NCI-H526 treated with DMSO at 0.1 percent for 48 hours (cell line): Measurements from ENCODE around the gene IRF6.

ENCODE experiments used
- DNase-seq: peaks from one replicate; lab custom pipeline; 2025; lab: John Stamatoyannopoulos, UW

Gene IRF6

GRCh38 chr1:209790286-209791193 lies 15.4 kb downstream of the IRF6 start:
- DNase-seq = no peak

GRCh38 chr1:209789245-209789644 lies 16.7 kb downstream of the IRF6 start:
- no peak for DNase-seq

- no peak for DNase-seq
Measured at GRCh38 chr1:209787551-209787950, 18.4 kb downstream of the IRF6 start.

DNA sequence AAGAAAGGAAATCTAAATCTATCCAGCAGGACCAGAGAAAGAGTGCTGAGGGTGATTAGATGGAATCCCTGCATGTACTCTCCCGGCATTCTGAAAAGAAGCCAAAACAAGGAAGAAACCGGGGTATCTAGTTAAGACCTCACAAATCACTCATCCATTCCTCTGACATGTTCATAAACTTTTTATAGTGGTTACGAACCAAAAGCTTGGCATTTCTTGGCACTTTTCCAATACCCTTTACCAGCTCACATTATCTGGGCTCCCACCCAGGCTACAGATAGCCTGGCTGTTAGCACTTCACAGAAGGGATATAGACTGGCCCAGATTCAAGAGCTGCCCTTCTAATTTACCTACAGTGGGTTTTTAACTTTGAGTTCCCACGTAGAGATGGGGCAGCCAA lies 19.8 kb downstream of the IRF6 start:
- DNase-seq = no peak

GRCh38 chr1:209785592-209785991 lies 20.4 kb downstream of the IRF6 start:
- DNase-seq = no peak

DNA sequence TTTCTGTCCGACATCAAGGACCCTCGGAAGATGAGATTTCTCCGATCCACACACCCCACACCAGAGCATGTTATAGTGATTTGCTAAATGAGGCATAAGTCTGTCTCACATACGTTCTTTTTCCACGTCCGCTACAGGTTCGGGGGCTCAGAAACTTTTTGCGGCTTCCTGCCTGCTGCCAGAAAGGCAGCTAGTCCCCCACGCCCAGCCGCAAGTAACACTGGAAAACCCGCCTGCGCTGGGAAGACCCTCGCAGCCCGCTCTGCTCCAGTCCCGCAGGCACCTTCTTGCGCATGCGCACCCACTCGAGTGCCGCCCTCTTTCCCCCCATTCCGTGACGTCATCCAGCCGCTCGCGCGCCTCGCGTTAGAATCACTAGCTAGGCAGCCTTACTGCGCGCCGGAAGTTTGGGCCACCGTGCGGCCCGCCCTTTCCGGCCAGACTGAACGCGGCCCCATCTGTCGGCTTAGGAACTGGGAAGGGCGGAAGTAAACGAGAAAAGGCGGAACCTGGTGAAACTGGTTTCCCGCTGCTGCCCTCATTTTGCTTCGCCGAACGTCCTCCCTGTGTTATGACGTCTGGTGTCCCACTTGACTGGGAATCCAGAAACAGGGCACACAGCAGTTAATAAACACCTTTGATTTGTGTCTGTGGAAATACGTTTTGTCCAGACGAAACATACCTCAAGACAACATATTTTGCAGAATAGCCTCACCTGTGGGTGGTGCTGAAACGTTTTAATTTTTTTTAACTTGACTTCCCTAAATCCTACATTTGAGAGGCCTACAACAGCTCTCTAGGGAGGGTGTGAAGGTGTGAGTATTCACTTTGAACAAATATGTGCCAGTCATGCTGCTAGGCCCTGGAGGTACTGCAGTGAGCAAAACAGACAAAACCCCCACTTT lies 21.4 kb downstream of the IRF6 start, which contains the start of gene C1orf74:
Gene C1orf74, minus strand, starts transcription at position 295 of the 905 bp plus-strand sequence. CDS start 925 bp downstream, outside the sequence.
- peak; percentile 84 for DNase-seq

- DNase-seq = no peak
Measured at GRCh38 chr1:209783386-209783785, 22.6 kb downstream of the IRF6 start.

GRCh38 chr1:209780268-209780667 lies 25.7 kb downstream of the IRF6 start:
- no peak for DNase-seq

GRCh38 chr1:209778102-209778501 lies 27.8 kb downstream of the IRF6 start:
- no peak for DNase-seq

DNA sequence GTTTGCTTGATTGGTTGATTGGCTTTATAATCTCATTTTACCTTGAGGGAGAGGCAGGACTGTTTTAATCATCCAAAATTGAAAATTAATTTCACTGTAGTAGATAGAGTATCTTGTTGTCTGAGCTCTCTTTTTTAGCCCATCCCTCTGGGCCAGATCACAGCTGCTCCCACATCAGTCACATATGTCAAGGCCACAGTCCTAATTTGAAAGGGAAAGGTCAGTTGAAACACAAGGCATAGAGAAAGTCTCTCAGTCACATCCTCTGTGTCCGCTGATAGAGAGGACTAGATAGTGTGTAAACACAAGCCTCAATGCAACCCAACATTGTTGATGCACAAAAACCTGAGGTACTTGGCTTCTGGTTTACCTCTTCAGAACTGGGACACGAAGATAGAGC lies 28.4 kb downstream of the IRF6 start:
- DNase-seq = no peak

DNA sequence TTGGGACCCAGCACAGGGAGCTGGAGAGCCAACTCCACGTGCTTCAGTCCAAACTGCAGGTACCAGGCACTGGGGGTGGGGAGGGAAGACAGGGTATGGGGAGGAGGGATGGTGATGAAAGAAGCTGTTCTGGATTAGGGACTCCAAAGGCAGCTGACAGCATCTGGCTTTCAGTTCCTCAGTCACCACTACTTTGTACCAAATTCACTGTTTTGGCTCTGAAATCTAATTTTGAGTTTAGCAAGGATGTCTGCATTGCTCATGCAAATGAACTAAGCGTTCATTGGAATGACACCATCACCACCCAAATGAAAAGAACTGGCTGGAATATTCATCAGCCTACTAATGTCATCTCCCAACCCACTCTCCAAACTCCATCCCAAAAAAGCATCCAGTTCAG lies 30.3 kb downstream of the IRF6 start:
- no peak for DNase-seq

DNA sequence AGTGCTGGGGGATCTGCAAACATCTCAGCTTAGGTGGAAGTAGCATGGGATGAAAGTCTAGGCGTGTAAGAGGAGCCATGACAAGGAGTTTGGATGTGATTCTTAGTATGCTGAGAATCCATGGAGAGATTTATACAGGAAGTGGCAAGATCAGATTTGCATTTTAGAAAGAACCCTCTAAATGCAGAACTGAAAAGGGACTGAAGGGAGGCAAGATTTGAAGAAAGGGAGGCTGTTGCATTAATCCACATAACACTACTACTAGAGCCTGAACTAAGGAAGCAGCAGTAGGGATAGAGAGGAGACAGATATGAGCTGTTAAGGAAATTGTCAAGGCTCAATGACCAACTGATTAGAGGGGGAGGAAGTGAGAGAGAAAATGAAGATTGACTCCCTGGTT lies 31.4 kb downstream of the IRF6 start:
- no peak for DNase-seq

- no peak for DNase-seq
Measured at GRCh38 chr1:209772126-209772525, 33.8 kb downstream of the IRF6 start.

GRCh38 chr1:209770636-209771415 lies 35.1 kb downstream of the IRF6 start:
- no peak for DNase-seq

DNA sequence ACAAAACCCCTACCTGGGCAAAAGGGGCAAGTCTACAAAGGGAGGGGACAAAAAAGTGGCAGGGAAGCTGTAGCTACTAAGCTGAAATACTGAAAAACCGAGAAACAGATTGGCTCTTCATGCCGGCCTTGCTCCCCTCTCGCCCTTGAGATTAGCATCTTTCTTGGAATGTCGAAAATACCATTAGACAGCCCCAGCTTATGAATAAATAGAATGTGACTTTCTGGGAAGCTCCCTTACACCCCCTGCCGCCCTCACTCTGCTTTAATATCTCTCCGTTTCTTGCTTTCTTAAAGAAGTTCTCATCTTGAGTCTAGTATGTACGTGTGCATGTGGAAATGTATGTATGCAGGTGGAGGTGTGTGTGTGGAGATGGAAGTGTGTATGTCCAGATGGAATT lies 36.0 kb downstream of the IRF6 start:
- no peak for DNase-seq

DNA sequence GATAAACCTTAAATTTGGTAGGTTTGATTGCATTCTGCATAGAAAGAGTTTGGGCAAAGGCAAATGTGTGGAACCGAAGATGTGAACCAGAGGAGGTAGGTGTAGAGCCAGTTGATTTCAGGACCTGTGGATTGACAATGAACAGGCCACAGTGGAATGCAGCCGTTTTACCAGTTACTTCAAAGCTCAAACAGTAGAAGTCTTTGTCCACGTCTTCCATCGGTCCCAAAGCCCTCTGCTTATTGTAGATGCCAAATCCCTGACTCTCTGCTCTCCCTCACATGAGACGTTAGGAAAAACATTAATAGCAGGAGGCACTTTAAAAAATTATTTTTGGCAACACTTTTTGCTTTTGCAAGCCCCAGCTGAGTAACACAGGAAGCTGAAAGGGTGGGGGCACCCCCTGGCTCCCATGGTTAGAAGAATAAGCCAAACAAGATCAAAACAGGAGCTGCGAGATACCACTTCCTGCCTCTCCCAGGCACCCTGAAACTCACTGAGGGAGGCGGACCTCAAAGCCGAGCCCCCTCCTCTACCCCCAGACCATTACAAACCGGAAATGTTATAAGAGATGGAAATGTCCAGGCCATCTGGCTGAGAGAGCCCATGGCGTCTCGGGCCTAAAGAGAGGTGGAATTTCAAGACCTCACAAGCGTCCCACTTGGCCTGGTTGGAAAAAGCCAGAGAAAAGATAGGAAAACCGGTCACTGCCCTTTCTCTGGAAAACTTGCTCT lies 36.6 kb downstream of the IRF6 start:
- no peak for DNase-seq

DNA sequence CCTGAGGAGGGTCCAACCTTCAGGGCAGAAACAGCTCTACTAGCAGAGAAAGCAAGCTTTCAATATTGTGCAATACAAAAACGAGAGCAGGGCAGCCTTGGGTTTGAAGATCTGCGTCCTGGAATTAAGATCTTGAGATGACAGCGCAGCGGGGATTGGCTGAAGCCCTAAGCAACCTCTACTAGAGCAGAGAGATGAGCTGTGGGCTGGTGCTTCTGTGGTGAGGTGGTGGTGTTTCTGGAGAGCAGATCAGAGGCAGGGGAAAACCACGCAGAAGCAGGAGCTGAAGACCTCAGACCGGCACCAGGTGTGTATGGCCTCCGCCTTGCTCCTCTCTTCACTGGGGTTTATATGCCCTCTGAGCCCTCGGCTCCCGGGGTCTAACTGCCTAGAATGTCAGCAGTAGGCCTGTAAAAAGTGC lies 37.6 kb downstream of the IRF6 start:
- no peak for DNase-seq

- DNase-seq = no peak
Measured at GRCh38 chr1:209767706-209768105, 38.2 kb downstream of the IRF6 start.

- DNase-seq = no peak
Measured at GRCh38 chr1:209767096-209767495, 38.8 kb downstream of the IRF6 start.

DNA sequence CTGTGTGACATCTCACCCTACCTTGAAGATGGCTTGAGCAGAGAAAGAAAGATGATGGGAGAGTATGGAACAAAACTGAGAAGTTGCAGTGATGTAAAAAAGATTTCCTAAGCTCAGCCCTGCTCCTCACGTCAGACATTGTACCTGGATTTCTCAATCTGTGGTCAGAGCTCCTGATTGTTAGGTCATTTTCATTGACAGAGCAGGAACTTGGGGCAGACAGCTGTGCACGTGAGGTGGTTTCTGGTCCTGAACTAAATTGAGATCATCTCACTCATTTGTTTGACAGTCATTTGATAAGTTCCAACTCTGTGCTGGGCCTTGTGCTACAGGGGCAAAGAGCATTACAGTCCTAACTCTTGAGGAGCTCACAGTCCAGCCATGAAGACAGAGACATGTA lies 39.9 kb downstream of the IRF6 start:
- DNase-seq = no peak

GRCh38 chr1:209761011-209761635 lies 44.8 kb downstream of the IRF6 start:
- DNase-seq = no peak
